Small intestine (tissue), 7 donors: ENCODE measurements around the gene RFX4. TPM values are rescaled to one million over a fixed set of nuclear protein-coding genes. Genes with fewer than 3 reads are reported as not detected.

Experiments used
- DNase-seq, 2 donors: peaks; one replicate each; pipeline versions ENCODE4 v3.0.0 to v3.0.0-alpha.2; 2013
- FAIRE-seq: peaks from 2 replicates; lab custom pipeline; 2012; peaks lifted over from hg19 to GRCh38; lab: Jason Lieb, UNC
- H3K27ac ChIP-seq, 3 donors: one replicate each; pipeline ENCODE4 v1.5.1; 2013; ENCODE audit warnings: low read length in 2 of 3, mild to moderate bottlenecking in 2 of 3, control low read depth in 1 of 3, inconsistent platforms in 1 of 3, low read depth in 1 of 3, moderate library complexity in 1 of 3
- H3K27me3 ChIP-seq, 3 donors: one replicate each; pipeline ENCODE4 v1.6.1; 2013; ENCODE audit warnings: low read length in 3 of 3, inconsistent platforms in 1 of 3; ENCODE audit not compliant: control insufficient read depth in 3 of 3, insufficient read depth in 3 of 3
- H3K36me3 ChIP-seq, 3 donors: one replicate each; pipeline ENCODE4 v1.6.1; 2013; ENCODE audit warnings: low read length in 3 of 3, inconsistent platforms in 1 of 3, low read depth in 1 of 3, mild to moderate bottlenecking in 1 of 3, moderate library complexity in 1 of 3; ENCODE audit not compliant: control insufficient read depth in 3 of 3, insufficient read depth in 2 of 3
- H3K4me1 ChIP-seq, 3 donors: one replicate each; pipeline ENCODE4 v1.6.1; 2013; ENCODE audit warnings: low read length in 2 of 3, inconsistent platforms in 1 of 3, low read depth in 1 of 3, mild to moderate bottlenecking in 1 of 3, moderate library complexity in 1 of 3; ENCODE audit not compliant: control insufficient read depth in 3 of 3, insufficient read depth in 2 of 3
- H3K4me3 ChIP-seq, 3 donors: one replicate each; pipeline ENCODE4 v1.5.1; 2013; ENCODE audit warnings: low read length in 3 of 3, control low read depth in 1 of 3, inconsistent platforms in 1 of 3, low read depth in 1 of 3, mild to moderate bottlenecking in 1 of 3, moderate library complexity in 1 of 3
- H3K9me3 ChIP-seq, 2 donors: one replicate each; pipeline ENCODE4 v1.6.1; 2013; ENCODE audit warnings: low read depth in 1 of 2, low read length in 1 of 2; ENCODE audit not compliant: control insufficient read depth in 2 of 2, insufficient read depth in 1 of 2
- WGBS, 3 donors: extraction: QIAGEN DNeasy Blood & Tissue Kit; methylation state at CpG; one replicate each; pipeline ENCODE4 v1.1.7; 2013; 5-methylcytosine and 5-hydroxymethylcytosine counted together
- polyA plus RNA-seq, 4 donors: library from polyadenylated mRNA; stranded (reverse) in 3 of 4; unstranded in 1 of 4; fragments of 200-250 nt in 3 of 4; fragments of 120-200 nt in 1 of 4; gene quantifications; one replicate each; pipeline versions ENCODE4 v1.2.1 to v1.2.3, GENCODE V29; 2013
- donor health status: healthy with polysubstance abuse.
- donor health status: control.
- donor health status: control.
- donor health status: Bipolar disorder and iron deficiency.
- donor health status: healthy.

The RFX4 gene
- polyA plus RNA-seq, 4 donors, result 0.03 to 0.09 TPM; not detected in 2

GRCh38 chr12:106631150-106631549 lies 48.3 kb downstream of the RFX4 start:
- 74 to 83% (median 76%) methylated on average over 3 of the region's 3 CpGs for WGBS, 3 donors
- H3K9me3 ChIP-seq, result no peaks in the 10 kb centered on the region
- no peak overlapping the region for H3K27ac ChIP-seq
- no peaks in the 10 kb centered on the region for H3K36me3 ChIP-seq
- no peaks in the 10 kb centered on the region for H3K27me3 ChIP-seq
- H3K4me3 ChIP-seq, result no peak overlapping the region
- no peak for FAIRE-seq
- no peak for DNase-seq
- peaks cover 0 to 9% (median 4%) of the 10 kb centered on the region in 3 donors for H3K4me1 ChIP-seq

- no peak for FAIRE-seq
- Histone ChIP-seq H3K4me1 (peaks cover 0 to 9% (median 4%) of the 10 kb centered on the region in 3 donors), H3K27me3 (no peaks in the 10 kb centered on the region), H3K4me3 (no peak overlapping the region), H3K36me3 (no peaks in the 10 kb centered on the region), H3K27ac (no peak overlapping the region), H3K9me3 (no peaks in the 10 kb centered on the region)
- peak in 1 of 2 donors; percentile 37 for DNase-seq
- 44 to 64% (median 45%) methylated on average over 2 of the region's 2 CpGs for WGBS, 3 donors
Observed at GRCh38 chr12:106631797-106632196, 49.0 kb downstream of the RFX4 start.

- no peak for FAIRE-seq
- no peaks in the 10 kb centered on the region for H3K36me3 ChIP-seq
- peak; percentile 51 to 95 for DNase-seq
- H3K27me3 ChIP-seq, result no peaks in the 10 kb centered on the region
- H3K9me3 ChIP-seq, result no peaks in the 10 kb centered on the region
- H3K4me1 ChIP-seq, result peaks cover 0 to 9% (median 4%) of the 10 kb centered on the region in 3 donors
- 25 to 48% (median 27%) methylated on average over 7 of the region's 7 CpGs for WGBS, 3 donors
- no peak overlapping the region for H3K4me3 ChIP-seq
- peak overlapping the region; percentile 48 to 66 (median 59) for H3K27ac ChIP-seq
Observed at GRCh38 chr12:106632797-106633450, 50.1 kb downstream of the RFX4 start.

- no peak for FAIRE-seq
- H3K4me3 ChIP-seq, result no peak overlapping the region
- H3K27me3 ChIP-seq, result no peaks in the 10 kb centered on the region
- peak overlapping the region in 1 of 3 donors; percentile 66 for H3K27ac ChIP-seq
- DNase-seq, result peak; percentile 57 to 76
- no peaks in the 10 kb centered on the region for H3K36me3 ChIP-seq
- 94 to 100% (median 98%) methylated on average over 1 of the region's 1 CpG for WGBS, 3 donors
- peaks cover 0 to 9% (median 4%) of the 10 kb centered on the region in 3 donors for H3K4me1 ChIP-seq
- no peaks in the 10 kb centered on the region for H3K9me3 ChIP-seq
Observed at GRCh38 chr12:106633451-106633823, 50.6 kb downstream of the RFX4 start.

- Histone ChIP-seq H3K27ac (no peak overlapping the region), H3K4me3 (no peak overlapping the region), H3K4me1 (peaks cover 0 to 9% (median 4%) of the 10 kb centered on the region in 3 donors), H3K27me3 (no peaks in the 10 kb centered on the region), H3K9me3 (no peaks in the 10 kb centered on the region), H3K36me3 (no peaks in the 10 kb centered on the region)
- WGBS, 3 donors, result 74 to 81% (median 76%) methylated on average over 7 of the region's 7 CpGs
- FAIRE-seq, result no peak
- no peak for DNase-seq
Observed at GRCh38 chr12:106634206-106634605, 51.4 kb downstream of the RFX4 start.

- no peaks in the 10 kb centered on the region for H3K9me3 ChIP-seq
- H3K4me1 ChIP-seq, result no peaks in the 10 kb centered on the region
- 69 to 76% (median 70%) methylated on average over 5 of the region's 5 CpGs for WGBS, 3 donors
- DNase-seq, result no peak
- no peak overlapping the region for H3K27ac ChIP-seq
- H3K36me3 ChIP-seq, result no peaks in the 10 kb centered on the region
- H3K4me3 ChIP-seq, result no peak overlapping the region
- no peak for FAIRE-seq
- H3K27me3 ChIP-seq, result peaks cover 0 to 10% (median 0%) of the 10 kb centered on the region in 3 donors
Observed at GRCh38 chr12:106643000-106643399, 60.2 kb downstream of the RFX4 start.

- 85 to 89% (median 89%) methylated on average over 16 of the region's 16 CpGs for WGBS, 3 donors
- FAIRE-seq, result no peak
- peaks cover 0 to 10% (median 0%) of the 10 kb centered on the region in 3 donors for H3K27me3 ChIP-seq
- H3K36me3 ChIP-seq, result no peaks in the 10 kb centered on the region
- no peak overlapping the region for H3K4me3 ChIP-seq
- H3K27ac ChIP-seq, result no peak overlapping the region
- no peaks in the 10 kb centered on the region for H3K9me3 ChIP-seq
- peaks cover 0 to 5% (median 0%) of the 10 kb centered on the region in 3 donors for H3K4me1 ChIP-seq
- no peak for DNase-seq
Observed at GRCh38 chr12:106644335-106645073, 61.7 kb downstream of the RFX4 start.

GRCh38 chr12:106645074-106645421 lies 62.2 kb downstream of the RFX4 start:
- peaks cover 0 to 8% (median 4%) of the 10 kb centered on the region in 3 donors for H3K4me1 ChIP-seq
- H3K27ac ChIP-seq, result no peak overlapping the region
- FAIRE-seq, result no peak
- peaks cover 0 to 10% (median 0%) of the 10 kb centered on the region in 3 donors for H3K27me3 ChIP-seq
- peak; percentile 12 to 13 for DNase-seq
- no peak overlapping the region for H3K4me3 ChIP-seq
- 59 to 70% (median 63%) methylated on average over 16 of the region's 16 CpGs for WGBS, 3 donors
- no peaks in the 10 kb centered on the region for H3K9me3 ChIP-seq
- no peaks in the 10 kb centered on the region for H3K36me3 ChIP-seq
